ES-I3 (cell line): ENCODE measurements around the gene APBB2.

Experiments
- H3K36me3 ChIP-seq: 2 replicates; pipeline ENCODE4 v1.6.1; 2013; ENCODE audit warnings: mild to moderate bottlenecking, low read length, control low read depth, moderate library complexity; ENCODE audit not compliant: insufficient read depth
- H3K4me1 ChIP-seq: 2 replicates; pipeline ENCODE4 v1.6.1; 2013; ENCODE audit warnings: mild to moderate bottlenecking, control low read depth, low read length; ENCODE audit not compliant: insufficient read depth
- H3K9ac ChIP-seq: 2 replicates; pipeline ENCODE4 v1.6.1; 2013; ENCODE audit warnings: low read depth, mild to moderate bottlenecking, low read length, moderate library complexity
- H3K9me3 ChIP-seq: 2 replicates; pipeline ENCODE4 v1.6.1; 2013; ENCODE audit warnings: mild to moderate bottlenecking, low read length, moderate library complexity; ENCODE audit not compliant: control insufficient read depth, insufficient read depth

APBB2 gene

GRCh38 chr4:41214136-41214824 lies at the start of gene APBB2:
APBB2 (minus strand) TSS chr4:41214542; CDS start chr4:41033254, 181,288 bp downstream.
- Histone ChIP-seq H3K4me1 (peaks cover 18% of the 10 kb centered on the region), H3K9me3 (no peaks in the 10 kb centered on the region), H3K36me3 (no peaks in the 10 kb centered on the region), H3K9ac (peak within 1 kb of the TSS; percentile 78)

GRCh38 chr4:41262198-41262597 lies 47.9 kb upstream of the APBB2 start:
- Histone ChIP-seq H3K9me3 (no peaks in the 10 kb centered on the region), H3K36me3 (peaks cover 66% of the 10 kb centered on the region), H3K4me1 (peaks cover 13% of the 10 kb centered on the region), H3K9ac (no peak overlapping the region)

GRCh38 chr4:41260116-41260733 lies 45.9 kb upstream of the APBB2 start:
- peaks cover 58% of the 10 kb centered on the region for H3K36me3 ChIP-seq
- no peaks in the 10 kb centered on the region for H3K9me3 ChIP-seq
- peaks cover 19% of the 10 kb centered on the region for H3K4me1 ChIP-seq
- H3K9ac ChIP-seq, result no peak overlapping the region

- Histone ChIP-seq H3K9me3 (no peaks in the 10 kb centered on the region), H3K36me3 (peaks cover 44% of the 10 kb centered on the region), H3K4me1 (peaks cover 20% of the 10 kb centered on the region), H3K9ac (peak overlapping the region; percentile 77)
Observed at GRCh38 chr4:41258783-41259182, 44.4 kb upstream of the APBB2 start.

- no peaks in the 10 kb centered on the region for H3K9me3 ChIP-seq
- peaks cover 20% of the 10 kb centered on the region for H3K4me1 ChIP-seq
- H3K36me3 ChIP-seq, result peaks cover 36% of the 10 kb centered on the region
- peak overlapping the region; percentile 77 for H3K9ac ChIP-seq
Observed at GRCh38 chr4:41257906-41258305, 43.6 kb upstream of the APBB2 start.

GRCh38 chr4:41257257-41257901 lies 43.0 kb upstream of the APBB2 start:
- Histone ChIP-seq H3K4me1 (peaks cover 20% of the 10 kb centered on the region), H3K9me3 (no peaks in the 10 kb centered on the region), H3K36me3 (peaks cover 36% of the 10 kb centered on the region), H3K9ac (peak overlapping the region; percentile 77)

- peak within 1 kb of the TSS; percentile 77 for H3K9ac ChIP-seq
- no peaks in the 10 kb centered on the region for H3K9me3 ChIP-seq
- peaks cover 34% of the 10 kb centered on the region for H3K36me3 ChIP-seq
- peaks cover 20% of the 10 kb centered on the region for H3K4me1 ChIP-seq
Observed at GRCh38 chr4:41256740-41257256, 42.5 kb upstream of the APBB2 start, which contains the start of gene UCHL1. UCHL1 (plus strand) TSS chr4:41256928; CDS start chr4:41256977, 49 bp downstream.

- Histone ChIP-seq H3K9me3 (no peaks in the 10 kb centered on the region), H3K9ac (peak overlapping the region; percentile 77), H3K4me1 (peaks cover 20% of the 10 kb centered on the region), H3K36me3 (peaks cover 28% of the 10 kb centered on the region)
Observed at GRCh38 chr4:41256131-41256739, 41.9 kb upstream of the APBB2 start.

- Histone ChIP-seq H3K36me3 (no peaks in the 10 kb centered on the region), H3K4me1 (peaks cover 7% of the 10 kb centered on the region; the same call in 1 of the 2 replicates), H3K9ac (no peak overlapping the region), H3K9me3 (no peaks in the 10 kb centered on the region)
Observed at GRCh38 chr4:41245983-41246382, 31.6 kb upstream of the APBB2 start.

- H3K9ac ChIP-seq, result no peak overlapping the region
- peaks cover 7% of the 10 kb centered on the region; the same call in 1 of the 2 replicates for H3K4me1 ChIP-seq
- H3K36me3 ChIP-seq, result no peaks in the 10 kb centered on the region
- no peaks in the 10 kb centered on the region for H3K9me3 ChIP-seq
Observed at GRCh38 chr4:41241919-41242318, 27.6 kb upstream of the APBB2 start.

- no peak overlapping the region for H3K9ac ChIP-seq
- H3K36me3 ChIP-seq, result no peaks in the 10 kb centered on the region
- H3K4me1 ChIP-seq, result no peaks in the 10 kb centered on the region
- no peaks in the 10 kb centered on the region for H3K9me3 ChIP-seq
Observed at GRCh38 chr4:41236508-41236907, 22.2 kb upstream of the APBB2 start.

- no peaks in the 10 kb centered on the region for H3K36me3 ChIP-seq
- no peak overlapping the region for H3K9ac ChIP-seq
- H3K4me1 ChIP-seq, result no peaks in the 10 kb centered on the region
- no peaks in the 10 kb centered on the region for H3K9me3 ChIP-seq
Observed at GRCh38 chr4:41236032-41236431, 21.7 kb upstream of the APBB2 start.

GRCh38 chr4:41232856-41233255 lies 18.5 kb upstream of the APBB2 start:
- no peak overlapping the region for H3K9ac ChIP-seq
- no peaks in the 10 kb centered on the region for H3K4me1 ChIP-seq
- H3K36me3 ChIP-seq, result no peaks in the 10 kb centered on the region
- H3K9me3 ChIP-seq, result no peaks in the 10 kb centered on the region

GRCh38 chr4:41232406-41232805 lies 18.1 kb upstream of the APBB2 start:
- Histone ChIP-seq H3K9ac (no peak overlapping the region), H3K36me3 (no peaks in the 10 kb centered on the region), H3K9me3 (no peaks in the 10 kb centered on the region), H3K4me1 (no peaks in the 10 kb centered on the region)
